Forelimb muscle (tissue), 1 donor: ENCODE data around the gene SPIN3. TPM values are rescaled to one million over a fixed set of nuclear protein-coding genes. Genes with fewer than 3 reads are reported as not detected.
"Not testable (repeated sequence)": the region's sequence is repeated elsewhere in the genome, so short reads cannot be mapped to it uniquely, and the experiment has no call there.

Experiments used
- DNase-seq: peaks from one replicate; pipeline ENCODE4 v3.0.0-alpha.2; 2013; ENCODE audit warnings: low read depth
- polyA plus RNA-seq: library from polyadenylated mRNA; unstranded; fragments of 120-200 nt; gene quantifications from one replicate; pipeline ENCODE4 v1.2.1, GENCODE V29; 2013; ENCODE audit not compliant: insufficient read length

The SPIN3 gene
- polyA plus RNA-seq: 11.6 TPM

DNA sequence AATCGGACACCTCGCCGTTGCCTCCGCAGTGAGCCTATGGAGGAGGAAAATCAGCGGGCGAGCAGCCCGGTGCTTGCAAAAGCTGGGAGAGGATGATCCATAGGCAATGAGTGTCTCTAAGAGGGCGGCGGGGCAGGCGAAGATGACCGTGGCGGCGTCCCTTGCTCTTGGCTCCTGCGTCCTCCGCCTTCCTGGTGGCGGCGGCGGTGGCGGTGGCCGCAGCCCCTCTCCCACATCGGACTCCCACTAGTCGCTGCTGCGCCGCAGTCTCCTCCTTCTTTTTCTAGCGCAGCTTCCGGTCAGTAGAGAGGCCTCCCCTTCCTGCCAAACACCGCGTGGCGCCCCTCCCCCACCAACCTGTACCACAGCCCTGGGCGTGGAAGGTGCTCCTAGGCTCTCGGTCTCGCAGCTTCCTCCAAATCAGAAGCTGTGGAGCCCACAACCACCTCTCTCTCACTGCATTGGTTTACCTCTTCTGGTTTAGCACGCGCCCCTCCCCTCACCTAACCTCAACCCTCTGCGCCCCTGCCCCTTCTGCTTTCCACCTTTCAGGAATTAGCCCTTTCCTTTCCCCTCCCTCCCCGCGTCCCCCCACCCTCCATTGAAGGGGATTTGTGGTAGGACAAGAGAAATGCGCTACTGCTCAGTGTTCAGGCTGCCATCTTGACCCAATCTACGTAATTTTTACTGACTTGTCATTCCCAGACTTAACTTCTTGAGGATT is at the start of gene SPIN3:
SPIN3 (minus strand) TSS at position 271 of the 724 bp plus-strand sequence. CDS start 594 bp downstream, outside the sequence.
- peak; percentile 32 for DNase-seq

DNA sequence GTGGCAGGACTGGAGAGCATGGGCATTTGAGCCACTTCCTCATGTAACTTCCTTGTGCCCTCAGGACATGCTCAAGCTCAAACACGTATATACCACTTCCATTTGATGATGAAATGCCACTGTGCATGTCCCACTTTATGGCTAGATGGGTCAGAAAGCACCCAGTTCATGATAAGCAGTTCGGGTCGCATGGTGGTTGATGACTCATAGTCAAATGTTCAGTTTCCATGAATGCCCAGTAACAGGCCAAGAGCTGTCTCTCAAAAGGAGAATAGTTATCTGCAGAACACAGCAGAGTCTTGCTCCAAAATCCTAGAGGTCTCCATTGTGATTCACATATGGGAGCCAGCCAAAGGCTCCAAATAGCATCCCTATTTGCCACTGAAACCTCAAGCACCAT is 48.9 kb upstream of the SPIN3 start:
- DNase-seq: no peak

GRCh38 chrX:57037265-57037664 is 41.9 kb upstream of the SPIN3 start:
- DNase-seq: not testable (repeated sequence)

- DNase-seq: no peak
These were observed 718 bp downstream of the SPIN3 start for GRCh38 chrX:56994375-56995270.

- DNase-seq: no peak
These were observed 7.6 kb downstream of the SPIN3 start for GRCh38 chrX:56987741-56988140.

DNA sequence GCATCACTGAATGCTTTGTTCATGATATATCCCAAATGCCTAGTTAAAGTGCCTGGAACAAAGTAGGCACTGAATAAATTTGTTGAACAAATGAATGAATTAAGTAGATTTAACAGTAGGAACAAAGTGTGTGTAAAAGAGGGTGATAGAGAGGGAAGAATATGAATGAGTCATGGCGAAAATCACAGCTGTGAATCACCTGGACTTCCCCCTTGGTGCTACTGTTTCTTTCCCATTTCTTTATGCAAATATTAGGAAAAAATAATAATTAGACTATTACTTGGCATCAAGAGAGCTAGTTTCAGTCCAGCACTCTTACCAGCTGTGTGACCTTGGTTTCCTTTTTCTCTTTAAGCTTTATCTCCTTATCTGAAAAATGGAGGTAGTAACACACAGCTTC is 9.2 kb downstream of the SPIN3 start:
- DNase-seq: no peak

DNA sequence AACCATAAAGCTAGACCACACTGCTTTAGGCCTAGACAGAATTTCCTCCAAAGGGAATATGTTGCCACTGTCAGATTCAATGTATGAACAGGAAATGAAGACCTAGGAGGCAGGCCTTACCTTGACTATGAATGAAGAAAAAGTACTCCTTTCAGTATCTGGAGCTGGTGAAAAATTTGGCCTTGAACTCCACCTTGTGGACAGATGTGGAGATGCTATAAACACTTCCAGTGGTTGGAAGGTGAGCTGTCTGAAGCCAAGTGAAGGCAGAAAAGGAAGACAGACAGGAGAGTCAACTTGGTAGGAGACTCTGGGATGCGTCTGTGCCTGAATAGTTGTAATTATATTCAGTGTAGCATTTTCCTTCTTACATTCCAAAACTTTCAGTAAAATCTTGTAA is 17.2 kb downstream of the SPIN3 start:
- DNase-seq: peak; percentile 28

GRCh38 chrX:56975611-56976010 is 19.7 kb downstream of the SPIN3 start:
- DNase-seq: no peak

- no peak for DNase-seq
These were observed 20.9 kb downstream of the SPIN3 start for GRCh38 chrX:56974408-56974807.

GRCh38 chrX:56969559-56969958 is 25.8 kb downstream of the SPIN3 start:
- DNase-seq: no peak

DNA sequence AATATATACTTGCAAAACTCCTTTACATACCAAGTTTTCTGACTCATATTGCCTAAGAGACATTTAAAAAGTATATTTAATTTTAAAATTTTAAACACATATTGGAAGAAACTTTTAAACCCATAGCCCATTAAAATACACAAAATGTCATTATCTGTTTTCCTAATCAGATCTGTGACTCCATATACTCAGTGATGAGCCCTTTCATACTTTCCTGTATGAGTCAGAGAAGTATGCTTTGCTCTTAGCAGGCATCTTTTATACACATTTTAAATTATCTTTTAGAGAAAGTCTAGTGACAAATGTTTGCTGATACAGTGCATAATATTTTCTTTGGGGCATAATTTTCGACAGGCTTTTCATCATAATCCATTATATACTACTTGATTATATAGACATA is 26.4 kb downstream of the SPIN3 start:
- no peak for DNase-seq

DNA sequence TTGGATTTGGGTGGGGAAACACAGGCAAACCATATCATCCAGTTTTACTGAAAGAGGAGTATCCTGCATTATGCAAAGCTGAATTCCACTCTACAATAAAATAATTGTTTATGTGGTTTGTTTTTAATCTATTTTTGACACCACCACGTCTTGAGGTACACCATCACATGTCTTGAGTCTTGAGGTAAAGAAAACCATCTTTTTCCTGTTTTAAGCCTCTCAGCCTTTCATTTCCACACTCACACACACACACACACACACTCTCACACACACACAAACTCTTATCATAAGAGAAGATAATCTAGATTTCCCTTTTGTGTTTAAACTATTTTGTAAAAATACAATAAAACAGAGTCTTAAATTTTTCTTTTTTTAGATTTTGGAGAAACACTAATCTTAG is 32.0 kb downstream of the SPIN3 start:
- DNase-seq: no peak

DNA sequence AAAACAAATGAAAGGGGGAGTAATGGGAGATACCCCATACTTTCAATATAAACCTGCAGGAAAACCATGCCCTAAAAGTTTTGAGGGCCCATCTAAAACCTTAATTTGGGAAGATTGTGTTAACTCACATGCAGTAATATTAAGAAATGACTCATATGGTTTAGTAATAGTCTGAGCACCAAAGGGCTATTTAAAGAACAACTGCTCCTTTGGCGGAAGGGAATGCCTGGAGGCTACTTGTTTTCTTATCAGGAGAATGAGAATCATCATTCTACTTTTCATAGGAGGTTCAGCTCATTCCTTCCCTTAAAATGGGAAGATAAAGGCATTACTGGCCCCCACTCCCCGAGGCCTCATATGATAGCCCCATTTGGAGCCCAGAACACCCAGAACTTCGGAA is 47.6 kb downstream of the SPIN3 start:
- no peak for DNase-seq

- not testable (repeated sequence) for DNase-seq
These were observed 49.1 kb downstream of the SPIN3 start for GRCh38 chrX:56946201-56946600.

DNA sequence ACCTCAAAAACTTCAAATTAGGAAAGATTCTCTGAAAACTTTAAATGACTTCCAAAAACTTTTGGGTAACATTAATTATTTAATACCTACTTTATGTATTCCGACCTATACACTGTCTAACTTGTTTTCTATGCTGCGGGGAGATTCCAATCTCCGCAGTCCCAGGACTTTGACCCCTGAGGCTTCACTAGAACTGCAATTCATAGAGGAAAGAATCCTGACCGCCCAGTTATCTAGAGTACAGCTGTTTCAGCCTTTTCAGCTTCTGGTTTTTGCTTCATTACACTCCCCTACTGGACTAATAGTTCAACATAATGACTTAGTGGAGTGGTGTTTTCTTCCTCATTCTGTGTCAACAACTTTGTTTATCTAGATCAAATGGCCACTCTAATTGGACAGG is 50.1 kb downstream of the SPIN3 start:
- DNase-seq: not testable (repeated sequence)

GRCh38 chrX:56943264-56943663 is 52.1 kb downstream of the SPIN3 start:
- DNase-seq: no peak

Other genes with a start within 250 kb of the SPIN3 start
- gene SPIN2B, start 126.0 kb upstream of the SPIN3 start, polyA plus RNA-seq: 11.1 TPM
- gene SPIN2A, start 141.9 kb upstream of the SPIN3 start, polyA plus RNA-seq: 3.5 TPM